ENCODE results near the gene NLN.
"Not testable (repeated sequence)": the region's sequence is repeated elsewhere in the genome, so short reads cannot be mapped to it uniquely, and the experiment has no call there.

Gene NLN

DNA sequence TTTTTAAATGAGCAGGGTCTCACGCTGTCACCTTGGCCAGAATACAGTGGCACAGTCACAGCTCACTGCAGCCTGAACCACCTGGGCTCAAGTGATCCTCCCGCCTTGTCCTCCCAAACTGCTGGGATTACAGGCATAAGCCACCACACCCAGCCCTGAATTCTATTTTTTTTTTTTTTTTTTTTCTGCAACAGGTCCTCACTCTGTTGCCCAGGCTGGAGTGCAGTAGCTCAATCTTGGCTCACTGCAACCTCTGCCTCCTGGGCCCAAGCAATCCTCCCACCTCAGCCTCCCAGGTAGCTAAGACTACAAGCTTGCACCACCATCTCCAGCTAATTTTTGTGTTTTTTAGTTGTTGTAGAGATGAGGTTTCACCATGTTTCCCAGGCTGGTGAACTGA lies 51.0 kb downstream of the NLN start:
- not testable (repeated sequence) for DNase-seq (ENCODE audit: low spot score)

DNA sequence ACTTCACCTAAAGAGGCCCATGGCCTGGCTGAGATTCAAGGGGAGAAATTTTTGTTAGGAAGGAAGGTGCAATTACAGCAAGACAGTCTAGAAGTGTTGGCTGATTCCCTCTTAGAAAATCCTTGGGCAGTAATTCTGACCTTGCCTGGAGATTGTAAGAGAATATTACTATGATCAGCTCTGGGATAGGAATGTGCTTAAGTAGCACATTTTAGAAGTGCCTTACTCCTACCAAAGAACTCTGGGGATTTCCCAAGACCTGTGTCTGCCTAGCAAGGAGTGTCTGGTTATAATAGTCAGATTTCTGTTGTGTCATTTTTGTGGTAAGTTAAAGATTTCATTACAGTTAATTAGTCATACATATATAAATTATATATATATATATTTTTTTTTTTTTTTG lies 52.3 kb downstream of the NLN start:
- no peak for DNase-seq (ENCODE audit: low spot score)

DNA sequence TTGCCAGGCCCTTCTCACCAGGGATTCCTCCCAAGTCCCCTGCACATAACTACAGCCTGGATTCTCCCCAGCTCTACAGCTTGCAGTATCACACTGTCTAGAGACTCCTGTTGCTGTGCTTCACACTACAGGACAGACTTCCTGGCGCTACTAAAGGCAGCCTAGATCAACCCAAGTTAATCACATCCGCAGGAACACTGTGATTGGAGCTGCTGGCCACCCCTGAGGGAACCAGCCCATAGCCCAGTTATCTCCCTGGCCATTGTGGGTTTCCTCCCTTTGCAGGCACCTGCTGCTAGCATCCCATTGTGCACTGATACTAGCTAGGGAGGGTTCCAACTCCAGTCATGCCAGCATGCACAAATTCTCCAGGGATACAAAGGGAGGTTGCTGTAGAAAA lies 53.5 kb downstream of the NLN start:
- DNase-seq (ENCODE audit: low spot score) = no peak

DNA sequence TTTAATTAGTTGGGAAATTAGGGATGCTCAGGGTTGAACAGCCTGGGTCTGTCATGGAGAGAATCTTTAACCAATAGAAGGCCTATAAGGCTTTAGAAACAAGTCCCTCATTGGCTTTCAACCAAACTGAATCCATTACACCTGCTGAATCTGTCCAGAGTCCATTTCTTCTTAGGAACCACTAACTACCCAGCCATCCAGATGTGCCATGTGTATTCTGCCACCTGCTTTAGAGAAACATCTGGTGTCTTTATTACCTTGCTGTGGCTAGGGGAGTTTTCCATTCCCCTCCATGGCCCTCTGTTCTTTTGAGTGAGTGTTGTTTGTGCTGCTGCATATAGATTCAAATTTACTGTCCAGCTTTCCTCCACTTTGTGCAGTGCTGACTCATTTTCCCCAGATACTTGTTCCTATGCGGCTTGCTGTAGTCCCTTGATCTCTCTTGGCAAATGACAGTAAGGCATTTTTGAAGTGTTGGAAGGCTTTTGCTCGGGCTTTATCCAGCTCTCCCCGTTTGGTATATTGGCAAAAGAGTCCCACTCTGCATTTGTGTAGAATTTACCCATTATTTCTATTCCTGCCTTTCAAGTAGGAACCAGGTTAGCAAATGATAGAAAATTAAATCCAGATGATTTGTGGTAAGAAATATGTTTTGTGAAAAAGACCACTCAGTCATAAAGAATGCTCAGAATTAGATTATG lies 54.6 kb downstream of the NLN start:
- DNase-seq (ENCODE audit: low spot score) = no peak

DNA sequence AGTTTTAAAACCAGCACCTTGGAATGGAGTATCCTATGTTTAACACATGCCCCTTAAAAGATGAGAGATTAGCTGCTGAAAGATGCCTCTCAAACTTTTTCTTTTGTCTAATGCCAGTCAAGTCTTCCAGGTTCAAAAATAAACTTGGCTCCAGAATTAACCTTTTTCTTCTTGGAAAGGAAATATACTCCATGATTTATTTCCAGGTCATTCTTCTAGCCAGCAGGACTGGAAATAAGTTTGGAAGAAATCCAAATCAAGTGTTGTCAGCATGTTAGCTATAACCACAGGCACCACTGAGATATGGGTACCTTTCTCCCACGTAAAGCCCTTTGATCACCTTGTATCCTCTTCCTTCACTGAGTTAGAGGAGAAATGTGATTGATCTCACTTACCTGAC lies 56.1 kb downstream of the NLN start:
- no peak for DNase-seq (ENCODE audit: low spot score)

DNA sequence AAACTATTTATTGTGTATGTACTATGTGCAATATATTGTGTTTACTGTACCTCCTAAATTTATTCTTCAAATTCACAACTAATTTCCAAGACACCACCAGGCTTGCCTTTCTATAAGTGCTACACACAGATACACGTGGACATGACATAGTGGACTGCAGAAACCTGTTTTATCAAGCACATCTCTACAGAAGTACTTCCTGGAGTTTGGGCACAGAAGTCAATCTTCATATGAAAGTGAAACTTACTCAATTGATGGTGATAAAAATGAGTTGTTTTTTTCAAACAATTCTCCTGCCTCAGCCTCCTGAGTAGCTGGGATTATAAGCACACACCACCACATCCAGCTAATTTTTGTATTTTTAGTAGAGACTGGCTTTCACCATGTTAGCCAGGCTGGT lies 57.6 kb downstream of the NLN start:
- DNase-seq (ENCODE audit: low spot score) = no peak

DNA sequence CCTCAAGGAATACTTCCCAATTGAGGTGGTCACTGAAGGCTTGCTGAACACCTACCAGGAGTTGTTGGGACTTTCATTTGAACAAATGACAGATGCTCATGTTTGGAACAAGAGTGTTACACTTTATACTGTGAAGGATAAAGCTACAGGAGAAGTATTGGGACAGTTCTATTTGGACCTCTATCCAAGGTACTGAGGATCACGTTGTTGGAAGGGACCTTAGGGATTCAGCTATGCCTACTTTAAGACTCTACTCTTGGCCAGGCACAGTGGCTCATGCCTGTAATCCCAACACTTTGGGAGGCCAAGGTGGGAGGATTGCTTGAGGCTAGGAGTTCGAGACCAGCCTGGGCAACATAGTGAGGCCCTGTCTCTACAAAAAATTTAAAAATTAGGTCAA lies 66.3 kb downstream of the NLN start:
- not testable (repeated sequence) for DNase-seq (ENCODE audit: low spot score)

DNA sequence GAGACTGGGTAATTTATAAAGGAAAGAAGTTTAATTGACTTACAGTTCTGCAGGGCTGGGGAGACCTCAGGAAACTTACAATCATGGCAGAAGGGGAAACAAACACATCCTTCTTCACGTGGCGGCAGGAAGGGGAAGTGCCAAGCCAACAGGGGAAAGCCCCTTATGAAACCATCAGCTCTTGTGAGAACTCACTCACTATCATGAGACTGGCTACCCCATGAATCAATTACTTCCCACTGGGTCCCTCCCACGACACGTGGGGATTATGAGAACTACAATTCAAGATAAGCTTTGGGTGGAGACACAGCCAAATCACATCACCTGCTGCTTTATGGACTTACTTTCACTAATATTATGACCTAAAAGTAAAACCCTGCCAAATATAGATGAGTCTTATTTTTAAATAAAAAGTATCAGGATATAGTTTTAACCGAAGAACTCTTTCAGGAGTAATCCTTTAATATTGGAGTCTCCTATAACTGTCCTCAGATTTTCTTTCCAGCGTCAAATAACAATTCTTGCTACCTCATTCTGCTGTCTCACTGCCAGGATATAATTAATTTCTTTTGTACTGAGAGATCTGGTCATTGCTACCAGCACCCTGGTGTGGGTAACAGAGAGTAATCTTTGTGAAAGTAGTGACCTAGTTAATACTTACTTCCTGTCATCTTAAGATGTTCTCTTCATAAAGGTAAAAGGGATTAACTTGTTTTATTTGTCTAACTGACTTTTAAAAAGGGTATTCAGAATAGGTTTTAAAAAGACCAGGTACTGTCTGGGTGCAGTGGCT lies 68.6 kb downstream of the NLN start:
- no peak for DNase-seq (ENCODE audit: low spot score)

DNA sequence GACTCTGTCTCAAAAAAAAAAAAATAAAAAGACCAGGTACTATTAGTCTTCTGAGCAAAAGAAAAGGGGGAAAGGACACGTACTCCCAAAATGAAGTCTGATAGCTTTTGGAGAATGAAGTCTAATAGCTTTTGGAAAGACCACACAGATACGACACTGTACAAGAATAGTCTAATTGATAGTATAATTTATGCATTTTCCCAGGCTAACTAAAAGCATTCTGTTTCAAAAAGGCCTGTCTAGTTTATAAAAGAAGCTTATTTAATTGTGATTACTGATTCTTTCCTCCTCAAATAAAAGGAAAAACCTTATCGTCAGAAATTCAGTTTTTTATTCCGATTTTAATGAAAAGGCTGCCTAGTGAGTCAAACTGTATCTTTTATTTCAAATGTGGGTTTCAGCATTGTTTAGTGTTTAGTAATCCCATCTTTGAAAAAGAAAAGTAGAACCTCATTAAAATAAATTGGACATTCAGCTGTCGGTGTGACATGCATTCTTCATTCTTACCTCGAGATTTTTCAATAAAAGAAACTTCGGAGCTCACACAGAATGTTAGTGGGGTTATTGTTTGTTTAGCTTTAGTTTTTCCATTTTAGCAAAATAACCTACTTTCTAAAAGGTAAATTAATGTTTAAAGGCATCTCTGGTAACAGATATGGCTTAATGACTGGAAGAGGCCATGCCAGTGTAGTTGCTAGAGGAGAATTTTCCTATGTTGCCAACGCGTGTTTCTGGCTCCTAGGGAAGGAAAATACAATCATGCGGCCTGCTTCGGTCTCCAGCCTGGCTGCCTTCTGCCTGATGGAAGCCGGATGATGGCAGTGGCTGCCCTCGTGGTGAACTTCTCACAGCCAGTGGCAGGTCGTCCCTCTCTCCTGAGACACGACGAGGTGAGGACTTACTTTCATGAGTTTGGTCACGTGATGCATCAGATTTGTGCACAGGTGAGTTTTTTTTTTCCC lies 70.0 kb downstream of the NLN start:
- DNase-seq (ENCODE audit: low spot score) = no peak

DNA sequence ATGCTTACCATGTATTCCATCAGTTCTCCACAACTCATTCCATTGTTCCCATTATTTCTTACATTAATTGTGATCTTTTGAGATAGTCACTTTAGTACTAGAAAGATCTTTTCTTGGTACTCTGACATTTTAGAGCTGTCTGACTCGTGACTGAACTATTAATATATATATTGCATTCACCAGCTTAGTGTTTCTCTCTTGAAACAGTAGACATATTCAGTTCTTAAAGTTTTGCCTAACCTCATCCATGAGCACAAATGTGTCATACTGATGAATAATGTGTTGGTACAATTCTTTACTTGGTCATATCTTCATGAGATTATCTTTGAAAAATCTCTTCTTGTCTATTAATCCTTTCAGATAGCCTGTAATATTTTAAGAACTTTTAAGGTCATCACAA lies 74.3 kb downstream of the NLN start:
- no peak for DNase-seq (ENCODE audit: low spot score)

DNA sequence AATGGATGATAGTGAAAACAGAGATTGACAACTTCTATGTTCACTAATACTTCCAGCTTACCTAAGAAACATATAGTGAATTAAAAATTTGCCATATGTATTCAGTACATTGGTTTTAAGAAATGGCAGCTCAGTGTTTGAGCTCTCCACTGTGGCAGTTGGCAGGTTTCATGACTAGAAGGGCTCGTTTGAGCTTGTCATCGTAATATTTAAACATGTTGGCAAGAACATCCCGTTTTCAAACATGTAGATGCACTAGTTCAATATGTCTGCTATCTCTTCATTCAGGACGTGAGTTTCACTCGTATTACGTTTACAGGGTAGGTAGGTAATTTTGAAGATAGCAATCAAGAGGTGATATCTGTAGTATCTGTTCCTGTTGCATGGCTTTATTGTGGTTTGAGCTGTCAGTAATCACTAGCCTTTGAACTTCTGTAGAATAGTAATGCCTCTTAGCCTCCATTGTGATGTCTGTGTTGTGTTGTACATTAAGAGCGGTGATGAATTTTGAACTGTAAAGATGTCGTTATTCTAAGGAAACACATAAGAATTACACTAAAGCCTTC lies 74.8 kb downstream of the NLN start:
- DNase-seq (ENCODE audit: low spot score) = no peak

DNA sequence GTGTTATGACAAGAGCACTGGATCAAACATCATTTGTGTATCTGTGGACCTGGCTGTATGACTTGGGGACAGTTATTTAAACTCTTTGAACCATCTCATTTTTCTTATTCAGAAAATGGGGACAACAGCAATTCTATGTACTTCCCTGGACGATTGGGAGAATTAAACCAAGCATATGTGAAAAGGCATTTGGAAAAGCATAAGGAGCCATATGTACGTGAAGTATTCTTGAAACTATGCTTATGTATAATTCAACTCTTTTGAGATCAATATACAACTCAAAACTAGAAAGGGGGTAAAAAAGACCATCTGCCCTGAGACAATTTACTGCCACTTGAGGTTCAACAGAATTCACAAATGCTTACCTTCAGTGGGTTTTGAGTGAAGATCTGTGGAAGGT lies 75.5 kb downstream of the NLN start:
- no peak for DNase-seq (ENCODE audit: low spot score)

DNA sequence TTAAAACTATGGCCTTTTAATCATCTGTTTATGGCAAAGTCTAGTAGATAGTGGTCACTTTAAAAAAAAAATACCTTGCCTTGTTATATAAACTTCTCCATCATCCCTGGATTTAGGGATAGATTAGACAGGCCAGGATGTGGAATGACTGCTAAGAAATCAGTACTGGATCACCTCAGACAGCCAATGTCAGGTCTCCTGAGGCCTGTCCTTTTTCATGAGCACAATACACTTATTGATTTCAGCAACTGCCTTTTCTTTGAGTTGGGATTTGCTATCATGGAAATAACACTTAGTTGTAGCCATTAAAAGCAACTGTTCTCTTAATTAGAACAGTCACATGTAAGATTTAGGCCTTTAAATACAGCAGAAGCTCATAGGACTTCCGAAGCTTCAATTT lies 77.9 kb downstream of the NLN start:
- DNase-seq (ENCODE audit: low spot score) = no peak

DNA sequence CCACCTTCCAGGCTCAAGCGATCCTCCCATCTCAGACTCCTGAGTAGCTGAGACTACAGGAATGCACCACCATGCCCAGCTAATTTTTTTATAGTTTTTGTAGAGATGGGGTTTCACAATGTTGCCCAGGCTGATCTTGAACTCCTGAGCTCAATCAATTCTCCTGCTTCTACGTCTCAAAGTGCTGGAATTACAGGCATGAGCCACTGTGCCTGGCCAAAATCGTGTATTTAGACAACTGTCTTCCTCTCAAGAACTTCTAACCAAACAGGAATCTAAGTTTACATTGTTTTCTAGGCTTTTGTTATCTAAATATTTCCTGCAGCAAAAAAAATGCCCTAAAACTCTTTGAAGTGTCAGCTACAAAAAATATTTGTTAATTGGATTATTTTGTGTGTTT lies 78.8 kb downstream of the NLN start:
- no peak for DNase-seq (ENCODE audit: low spot score)

DNA sequence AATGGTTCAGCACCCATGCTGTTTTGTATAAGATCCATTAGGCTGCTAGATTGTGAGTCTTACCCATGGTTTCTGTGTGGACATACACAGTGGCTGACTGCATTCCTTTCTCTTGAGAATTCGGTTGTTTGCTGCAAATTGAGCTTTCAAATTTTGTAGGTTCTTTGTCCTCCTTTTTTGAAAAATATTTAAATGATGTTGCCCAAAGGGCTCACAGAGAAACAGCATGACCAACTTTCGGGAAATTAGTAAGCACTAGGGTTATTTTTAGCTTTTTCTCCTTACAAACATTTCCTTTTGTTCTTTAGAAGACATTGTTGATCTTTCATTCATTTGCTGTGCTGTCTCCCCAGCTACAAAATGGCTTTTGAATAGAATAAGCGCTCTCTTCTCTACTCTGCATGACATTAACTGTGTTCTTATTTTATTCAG lies 79.4 kb downstream of the NLN start:
- no peak for DNase-seq (ENCODE audit: low spot score)

DNA sequence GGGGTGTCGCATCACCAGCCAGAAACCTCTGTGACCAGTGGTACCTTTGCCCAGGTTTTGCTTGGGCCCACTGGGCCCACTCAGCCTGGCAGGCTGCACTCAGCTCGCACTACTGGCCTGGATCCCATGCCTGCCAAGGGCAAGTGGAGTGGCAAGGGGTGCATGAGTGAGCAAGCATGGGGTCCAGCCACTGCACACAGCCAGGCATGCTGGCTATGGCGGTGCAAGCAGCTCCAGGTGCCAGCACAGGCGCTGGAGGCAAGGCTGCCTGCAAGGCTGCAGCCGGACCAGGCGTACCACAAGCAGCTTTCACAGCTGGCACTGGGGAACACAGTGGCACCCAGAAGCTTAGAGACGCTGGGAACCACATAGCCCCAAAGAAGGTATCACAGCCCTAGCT lies 80.1 kb downstream of the NLN start:
- no peak for DNase-seq (ENCODE audit: low spot score)

DNA sequence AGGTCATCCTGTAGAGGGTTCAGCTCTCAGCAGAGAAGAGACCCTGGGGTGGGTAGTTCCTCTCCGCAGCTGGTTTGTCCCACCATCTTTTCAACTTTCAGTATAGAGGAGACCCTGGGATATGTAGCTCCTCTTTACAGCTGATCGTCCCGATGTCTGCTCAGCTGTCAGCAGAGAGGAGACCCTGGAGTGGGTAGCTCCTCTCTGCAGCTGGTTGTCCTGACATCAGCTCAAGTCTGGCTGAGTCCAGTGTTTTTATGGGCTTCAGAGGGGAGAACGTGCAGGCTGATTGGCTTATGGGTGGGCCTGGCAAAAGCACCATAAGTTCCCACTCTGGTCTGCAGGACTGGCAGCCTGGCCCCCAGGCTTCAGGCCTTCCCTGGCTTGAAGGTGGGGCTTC lies 80.8 kb downstream of the NLN start:
- no peak for DNase-seq (ENCODE audit: low spot score)

DNA sequence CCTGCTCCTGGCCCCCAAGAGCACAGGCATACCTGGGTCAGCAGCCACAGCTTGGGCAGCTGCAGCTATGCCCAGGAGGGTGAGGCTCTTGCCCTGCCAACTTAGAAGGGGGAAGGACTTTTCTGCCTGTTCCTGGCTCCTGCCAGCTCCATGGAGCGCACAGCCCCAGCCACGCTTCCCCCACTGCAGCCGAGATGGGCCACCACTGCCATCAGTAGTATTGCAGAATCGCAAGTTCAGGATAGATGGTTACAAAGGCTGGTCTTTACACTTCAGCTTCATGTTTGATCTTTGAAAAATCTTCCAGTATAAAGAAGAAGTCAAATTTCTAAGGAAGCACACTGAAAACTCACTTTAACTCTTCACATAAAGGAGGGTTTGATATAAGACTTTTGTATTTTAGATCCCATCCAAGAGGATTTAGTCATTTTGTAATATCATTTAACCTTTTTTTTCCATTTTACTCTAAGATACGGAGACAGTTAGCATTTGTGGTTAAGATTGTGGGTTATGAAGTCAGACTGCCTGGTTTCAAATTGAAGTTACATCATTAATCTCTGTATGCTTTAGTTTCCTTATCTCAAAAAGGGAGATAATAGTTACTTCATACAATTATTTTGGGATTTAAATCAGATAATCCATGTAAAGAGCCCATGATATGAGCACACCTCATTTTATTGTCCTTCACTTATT lies 81.8 kb downstream of the NLN start:
- no peak for DNase-seq (ENCODE audit: low spot score)

DNA sequence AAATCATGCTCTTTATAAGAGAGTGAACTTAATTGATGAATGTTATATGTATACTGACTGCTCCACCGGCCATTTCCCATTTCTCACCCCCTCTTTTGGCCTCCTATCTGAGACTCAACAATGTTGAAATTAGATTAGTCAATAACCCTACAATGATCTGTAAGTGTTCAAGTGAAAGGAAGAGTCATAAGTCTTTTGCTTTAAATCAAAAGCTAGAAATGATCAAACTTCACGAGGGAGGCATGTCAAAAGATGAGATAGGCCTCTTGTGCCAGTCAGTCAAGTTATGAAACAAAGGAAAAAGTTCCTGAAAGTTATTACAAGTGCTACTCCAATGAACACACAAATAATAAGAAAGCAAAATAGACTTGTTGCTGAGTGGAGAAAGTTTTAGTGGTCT lies 83.1 kb downstream of the NLN start:
- DNase-seq (ENCODE audit: low spot score) = no peak

DNA sequence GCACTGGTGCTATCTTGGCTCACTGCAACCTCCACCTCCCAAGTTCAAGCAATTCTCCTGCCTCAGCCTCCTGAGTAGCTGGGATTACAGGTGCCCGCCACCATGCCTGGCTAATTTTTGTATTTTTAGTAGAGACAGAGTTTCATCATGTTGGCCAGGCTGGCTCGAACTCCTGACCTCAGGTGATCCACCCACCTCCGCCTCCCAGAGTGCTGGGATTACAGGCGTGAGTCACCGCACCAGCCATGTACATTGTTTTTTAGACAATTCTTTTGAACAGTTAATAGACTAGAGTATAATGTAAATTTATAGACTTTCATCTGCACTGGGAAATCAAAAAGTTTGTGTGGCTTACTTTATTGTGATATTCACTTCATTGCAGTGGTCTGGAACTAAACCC lies 85.5 kb downstream of the NLN start:
- DNase-seq (ENCODE audit: low spot score) = not testable (repeated sequence)

DNA sequence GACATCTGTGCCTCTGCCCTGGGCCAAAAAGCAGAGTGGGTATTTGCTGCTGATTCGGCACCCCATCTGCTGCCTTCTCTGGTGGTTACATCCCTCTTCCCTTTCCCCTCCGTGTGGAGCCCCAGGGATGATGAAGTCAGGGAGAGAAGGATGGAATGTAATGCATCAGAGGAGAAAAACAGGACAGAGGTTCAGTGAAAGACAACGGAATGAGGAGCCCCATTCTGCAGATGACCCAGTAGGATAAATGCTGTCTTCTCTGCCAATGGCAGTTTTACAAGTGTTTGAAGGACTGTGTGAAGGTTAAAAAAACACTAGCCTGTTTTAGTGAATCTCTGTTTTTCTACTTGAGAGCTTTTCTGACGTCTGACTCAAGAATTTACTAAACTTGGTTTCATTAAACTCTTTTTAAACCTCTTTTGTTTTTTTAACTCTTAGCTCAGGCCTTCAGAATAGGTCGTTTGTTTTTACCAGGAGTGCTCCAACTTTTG lies 86.3 kb downstream of the NLN start:
- DNase-seq (ENCODE audit: low spot score) = no peak

DNA sequence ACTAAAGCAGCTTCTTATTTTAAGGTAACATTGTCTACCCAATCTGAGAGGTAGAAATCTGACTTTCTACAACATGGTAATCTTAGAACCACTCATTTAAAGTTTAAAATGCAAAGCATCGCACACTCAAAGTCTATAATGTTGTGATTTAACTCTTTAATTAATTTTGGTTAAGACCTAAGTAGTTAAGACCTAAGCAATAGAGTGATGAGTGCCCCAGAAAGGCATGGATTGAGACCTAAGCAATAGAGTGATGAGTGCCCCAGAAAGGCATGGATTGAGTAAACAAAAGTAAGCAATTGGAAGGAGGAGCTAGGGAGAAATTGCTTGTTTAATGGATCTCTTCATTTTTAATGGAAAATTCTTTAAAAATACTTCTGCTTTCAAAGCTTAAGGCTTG lies 86.8 kb downstream of the NLN start:
- DNase-seq (ENCODE audit: low spot score) = no peak

All from LoVo (cell line).